Spleen (tissue), 11 donors: ENCODE measurements around the gene ACR. TPM values are rescaled to one million over a fixed set of nuclear protein-coding genes. Genes with fewer than 3 reads are reported as not detected.
A peak's percentile ranks its signal among the peaks of the same experiment; 100 is the strongest.

Experiments used
- DNase-seq: peaks from one replicate; pipeline ENCODE4 v3.0.0-alpha.2; 2020
- H3K27ac ChIP-seq, 8 donors: fragments of 200-600 bp; sonication (generic) in 7 of 8; 1 replicate in 4 of 8; 2 replicates in 4 of 8; pipeline versions ENCODE4 v1.5.0 to v1.8.0; 2016 to 2021; ENCODE audit warnings: inconsistent platforms in 4 of 8, mild to moderate bottlenecking in 4 of 8, moderate library complexity in 1 of 8
- H3K27me3 ChIP-seq, 7 donors: fragments of 200-600 bp; sonication (generic) in 6 of 7; replicated peaks in 1 of 7; 1 replicate in 4 of 7; 2 replicates in 3 of 7; pipeline versions ENCODE4 v1.5.0 to v1.8.0; 2016 to 2021; ENCODE audit warnings: inconsistent platforms in 3 of 7, mild to moderate bottlenecking in 1 of 7
- H3K36me3 ChIP-seq, 6 donors: fragments of 200-600 bp; sonication (generic) in 5 of 6; 1 replicate in 4 of 6; 2 replicates in 2 of 6; pipeline versions ENCODE4 v1.5.0 to v1.8.0; 2016 to 2021; ENCODE audit warnings: inconsistent platforms in 2 of 6
- H3K4me1 ChIP-seq, 6 donors: fragments of 200-600 bp; sonication (generic) in 5 of 6; 1 replicate in 3 of 6; 2 replicates in 3 of 6; pipeline versions ENCODE4 v1.5.0 to v1.8.0; 2016 to 2021; ENCODE audit warnings: inconsistent platforms in 3 of 6
- H3K4me3 ChIP-seq, 8 donors: fragments of 200-600 bp; sonication (generic) in 7 of 8; 1 replicate in 4 of 8; 2 replicates in 4 of 8; pipeline versions ENCODE4 v1.5.0 to v1.8.0; 2016 to 2021; ENCODE audit warnings: inconsistent platforms in 4 of 8, mild to moderate bottlenecking in 4 of 8, moderate library complexity in 2 of 8
- H3K9me3 ChIP-seq, 8 donors: fragments of 200-600 bp; sonication (generic) in 7 of 8; 1 replicate in 4 of 8; 2 replicates in 4 of 8; pipeline versions ENCODE4 v1.5.0 to v1.8.0; 2016 to 2021; ENCODE audit warnings: inconsistent platforms in 4 of 8
- POLR2A ChIP-seq, 3 donors: fragments of 450-650 bp; IDR thresholded peaks; one replicate each; pipeline ENCODE4 v1.5.1; 2017; ENCODE audit warnings: antibody characterized with exemption in 3 of 3, mild to moderate bottlenecking in 1 of 3
- POLR2AphosphoS5 ChIP-seq, 3 donors: sonication (generic); formaldehyde crosslinking; IDR thresholded peaks; one replicate each; pipeline ENCODE4 v1.5.1; 2017; ENCODE audit warnings: antibody characterized with exemption in 3 of 3
- WGBS, 5 donors: extraction: QIAGEN DNeasy Blood & Tissue Kit in 3 of 5; methylation state at CpG; one replicate each; pipeline versions ENCODE4 v1.1.5 to v1.1.7; 2013 to 2018; 5-methylcytosine and 5-hydroxymethylcytosine counted together
- intact Hi-C: fragments of 100-400 bp; cut with DNase I; formaldehyde crosslinking; loops from one replicate; pipeline ENCODE4 v1.15.0; 2023; ENCODE audit warnings: low total_unique reads
- polyA plus RNA-seq, 3 donors: library from polyadenylated mRNA; stranded (reverse); fragments of 200-250 nt; gene quantifications; one replicate each; pipeline ENCODE4 v1.2.1, GENCODE V29; 2013
- total RNA-seq, 7 donors: library from RNA; depleted of rRNA in 3 of 7; stranded (reverse); fragments of >200 nt in 3 of 7; fragmentation: NEBNext Ultra II Directional in 4 of 7; extraction: Animal tissue kit (Norgen Biotek cat#: 25700) in 4 of 7; gene quantifications; one replicate each; pipeline versions ENCODE4 v1.1.0 to v1.2.1, GENCODE V29; 2016 to 2021
- TF ChIP-seq, protein P1 (sequence below), 11 experiments: fragments of 200-600 bp in 7 of 11; fragments of 450-650 bp in 4 of 11; sonication (generic) in 4 of 11; IDR thresholded peaks in 8 of 11; conservative IDR thresholded peaks in 3 of 11; 1 replicate in 7 of 11; 2 replicates in 4 of 11; pipeline versions ENCODE4 v1.4.0 to v1.8.0; 2016 to 2021; ENCODE audit warnings: antibody characterized with exemption in 11 of 11, inconsistent platforms in 4 of 11, mild to moderate bottlenecking in 1 of 11
- donor health status: healthy with polysubstance abuse.
- donor health status: DM: no; HTN: no; CAD: no; lungs with moderate emphysema.
- donor health status: DM: no; HTN: no; CAD: no.
- donor health status: Bipolar disorder and iron deficiency.
- donor health status: healthy.
- donor health status: DM: no; HTN: no; CAD: no.
- donor health status: DM: yes; HTN: yes; CAD: no.

The ACR gene
- total and polyA plus RNA-seq, 10 donors = 0.21 to 12.5 (median 1.7) TPM

DNA sequence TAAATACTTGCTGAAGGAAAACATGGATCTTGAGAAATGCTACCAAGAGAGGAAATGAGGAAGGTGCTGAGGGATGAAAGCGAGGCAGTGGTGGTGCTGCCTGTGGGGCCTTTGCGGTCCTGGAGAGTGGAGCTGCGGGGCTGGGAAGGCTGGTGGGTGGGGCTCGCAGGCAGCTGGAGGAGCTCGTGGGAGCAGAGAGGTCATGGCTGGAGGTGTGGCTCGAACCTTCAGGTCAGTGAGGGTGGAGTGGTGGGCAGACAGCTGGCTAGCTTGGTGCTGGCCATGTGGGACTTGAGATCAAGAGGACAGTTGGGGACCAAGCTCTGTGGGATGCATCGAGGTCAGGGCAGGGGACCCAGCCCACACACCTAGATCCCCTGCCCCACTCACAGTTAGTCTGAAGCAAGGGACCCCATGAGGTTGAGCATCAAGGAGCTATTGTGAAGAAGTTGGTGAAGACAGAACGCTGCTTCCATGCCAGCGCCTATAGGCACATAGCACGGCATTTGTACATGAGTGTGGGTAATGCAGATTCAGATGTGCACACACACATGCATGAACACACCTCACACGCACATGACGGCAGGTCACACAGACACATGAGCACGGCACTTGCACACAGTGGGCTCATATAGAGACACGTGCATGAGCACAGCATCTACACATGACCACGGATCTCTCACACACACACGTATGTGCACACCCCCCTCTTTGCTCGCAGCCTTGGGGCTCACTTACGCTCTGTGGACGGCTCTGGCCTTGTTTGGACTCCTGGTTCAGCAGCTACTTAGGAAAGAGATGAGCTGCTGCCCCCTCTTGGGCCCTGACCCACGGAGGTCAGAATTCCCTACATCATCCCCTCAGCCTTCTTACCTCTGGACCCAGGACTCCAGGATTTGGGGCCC lies 34.9 kb upstream of the ACR start:
- TF ChIP-seq POLR2AphosphoS5 (IDR thresholded peaks at IDR 0.05) (peak; percentile 1 to 56 (median 46)), POLR2A (IDR thresholded peaks at IDR 0.05) (no peak)
- Histone ChIP-seq H3K27ac (peak overlapping the region in 1 of 8 donors; percentile 10), H3K9me3 (no peaks in the 10 kb centered on the region), H3K36me3 (peaks cover 0 to 67% (median 2%) of the 10 kb centered on the region in 6 donors), H3K27me3 (peaks cover 0 to 5% (median 0%) of the 10 kb centered on the region in 7 donors), H3K4me3 (no peak overlapping the region), H3K4me1 (peaks cover 0 to 86% (median 38%) of the 10 kb centered on the region in 6 donors)
- intact Hi-C loops = no loop called here
- 71 to 84% (median 75%) methylated on average over 19 to 20 of the region's 20 CpGs for WGBS, 5 donors
- DNase-seq = peak; percentile 65

DNA sequence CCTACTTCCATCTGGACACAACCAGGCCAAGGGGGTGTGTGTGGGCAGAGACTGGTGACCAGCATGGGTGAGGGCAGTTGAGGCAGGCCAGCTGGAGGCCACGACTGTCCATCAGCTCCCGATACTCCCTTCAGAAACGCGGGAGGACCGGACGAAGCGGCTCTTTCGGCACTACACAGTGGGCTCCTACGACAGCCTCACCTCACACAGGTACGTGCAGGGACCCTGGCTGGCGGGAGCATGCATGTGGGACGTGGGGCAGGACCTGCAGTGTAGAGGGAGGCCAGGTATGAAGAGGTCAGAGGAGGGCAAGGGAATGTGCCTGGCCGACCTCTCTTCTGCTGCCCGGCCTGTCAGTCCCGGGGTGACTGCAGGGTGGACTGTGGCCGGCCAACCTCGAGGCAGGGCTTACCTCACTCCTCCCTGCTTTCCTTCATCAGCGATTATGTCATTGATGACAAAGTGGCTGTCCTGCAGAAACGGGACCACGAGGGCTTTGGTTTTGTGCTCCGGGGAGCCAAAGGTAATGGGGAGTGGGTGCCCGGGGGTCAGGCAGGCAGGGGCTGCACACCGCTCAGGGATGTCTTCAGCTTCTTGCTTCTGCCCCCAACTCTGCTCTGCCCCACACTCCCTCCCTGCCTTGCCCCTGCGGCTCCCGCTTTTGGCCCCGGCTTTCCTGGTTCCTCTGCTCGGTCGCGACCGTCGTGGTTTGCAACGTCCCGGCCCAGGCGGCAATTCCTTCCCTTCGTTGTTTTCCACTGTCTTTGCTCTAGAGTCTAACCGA lies 34.1 kb upstream of the ACR start:
- Histone ChIP-seq H3K27me3 (peaks cover 0 to 5% (median 0%) of the 10 kb centered on the region in 7 donors), H3K9me3 (no peaks in the 10 kb centered on the region), H3K4me3 (no peak overlapping the region), H3K36me3 (peaks cover 0 to 68% (median 2%) of the 10 kb centered on the region in 6 donors), H3K27ac (peak overlapping the region in 1 of 8 donors; percentile 51), H3K4me1 (peaks cover 0 to 83% (median 34%) of the 10 kb centered on the region in 6 donors)
- TF ChIP-seq POLR2A (IDR thresholded peaks at IDR 0.05) = no peak
- peak in 2 of 3 donors; percentile 31 to 60 for TF ChIP-seq POLR2AphosphoS5 (IDR thresholded peaks at IDR 0.05)
- peak; percentile 64 for DNase-seq
- 70 to 81% (median 78%) methylated on average over 34 to 36 of the region's 36 CpGs for WGBS, 5 donors
- intact Hi-C loops = no loop called here

DNA sequence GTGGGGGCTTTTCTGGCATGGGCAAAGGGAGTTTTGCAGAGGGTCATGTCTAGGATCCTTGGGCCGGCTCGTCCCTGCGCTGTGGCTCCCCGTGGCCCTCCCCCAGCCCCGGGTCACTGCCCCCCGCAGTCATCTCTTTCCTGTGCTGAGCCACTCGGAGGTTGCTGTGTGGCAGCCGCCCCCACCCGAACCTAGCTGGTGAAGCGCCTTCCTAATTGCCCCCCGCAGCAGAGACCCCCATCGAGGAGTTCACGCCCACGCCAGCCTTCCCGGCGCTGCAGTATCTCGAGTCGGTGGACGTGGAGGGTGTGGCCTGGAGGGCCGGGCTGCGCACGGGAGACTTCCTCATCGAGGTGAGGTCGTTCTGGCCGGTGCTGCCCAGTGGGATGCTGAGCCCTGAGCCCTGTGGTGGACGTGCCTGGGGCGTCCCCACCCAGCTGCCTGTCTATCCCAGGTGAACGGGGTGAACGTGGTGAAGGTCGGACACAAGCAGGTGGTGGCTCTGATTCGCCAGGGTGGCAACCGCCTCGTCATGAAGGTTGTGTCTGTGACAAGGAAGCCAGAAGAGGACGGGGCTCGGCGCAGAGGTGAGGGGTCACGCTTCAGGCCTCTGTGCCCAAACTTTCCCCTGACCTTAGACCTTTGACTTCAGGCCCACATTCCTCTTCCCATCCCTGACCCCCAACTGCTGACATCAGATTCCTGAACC lies 33.3 kb upstream of the ACR start:
- TF ChIP-seq POLR2AphosphoS5 (IDR thresholded peaks at IDR 0.05) = no peak
- TF ChIP-seq POLR2A (IDR thresholded peaks at IDR 0.05) = no peak
- TF ChIP-seq, protein P1, sequence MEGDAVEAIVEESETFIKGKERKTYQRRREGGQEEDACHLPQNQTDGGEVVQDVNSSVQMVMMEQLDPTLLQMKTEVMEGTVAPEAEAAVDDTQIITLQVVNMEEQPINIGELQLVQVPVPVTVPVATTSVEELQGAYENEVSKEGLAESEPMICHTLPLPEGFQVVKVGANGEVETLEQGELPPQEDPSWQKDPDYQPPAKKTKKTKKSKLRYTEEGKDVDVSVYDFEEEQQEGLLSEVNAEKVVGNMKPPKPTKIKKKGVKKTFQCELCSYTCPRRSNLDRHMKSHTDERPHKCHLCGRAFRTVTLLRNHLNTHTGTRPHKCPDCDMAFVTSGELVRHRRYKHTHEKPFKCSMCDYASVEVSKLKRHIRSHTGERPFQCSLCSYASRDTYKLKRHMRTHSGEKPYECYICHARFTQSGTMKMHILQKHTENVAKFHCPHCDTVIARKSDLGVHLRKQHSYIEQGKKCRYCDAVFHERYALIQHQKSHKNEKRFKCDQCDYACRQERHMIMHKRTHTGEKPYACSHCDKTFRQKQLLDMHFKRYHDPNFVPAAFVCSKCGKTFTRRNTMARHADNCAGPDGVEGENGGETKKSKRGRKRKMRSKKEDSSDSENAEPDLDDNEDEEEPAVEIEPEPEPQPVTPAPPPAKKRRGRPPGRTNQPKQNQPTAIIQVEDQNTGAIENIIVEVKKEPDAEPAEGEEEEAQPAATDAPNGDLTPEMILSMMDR (IDR thresholded peaks at IDR 0.05 in 8 of 11, conservative IDR thresholded peaks at IDR 0.05 in 3 of 11) = no peak
- 71 to 93% (median 78%) methylated on average over 29 to 37 of the region's 37 CpGs for WGBS, 5 donors
- no peaks in the 10 kb centered on the region for H3K9me3 ChIP-seq
- H3K36me3 ChIP-seq = peaks cover 0 to 68% (median 2%) of the 10 kb centered on the region in 6 donors
- peaks cover 0 to 5% (median 0%) of the 10 kb centered on the region in 7 donors for H3K27me3 ChIP-seq
- peaks cover 0 to 83% (median 33%) of the 10 kb centered on the region in 6 donors for H3K4me1 ChIP-seq
- peak; percentile 67 for DNase-seq
- H3K27ac ChIP-seq = peak overlapping the region in 4 of 8 donors; percentile 14 to 51 (median 24)
- intact Hi-C loops = no loop called here
- no peak overlapping the region for H3K4me3 ChIP-seq

DNA sequence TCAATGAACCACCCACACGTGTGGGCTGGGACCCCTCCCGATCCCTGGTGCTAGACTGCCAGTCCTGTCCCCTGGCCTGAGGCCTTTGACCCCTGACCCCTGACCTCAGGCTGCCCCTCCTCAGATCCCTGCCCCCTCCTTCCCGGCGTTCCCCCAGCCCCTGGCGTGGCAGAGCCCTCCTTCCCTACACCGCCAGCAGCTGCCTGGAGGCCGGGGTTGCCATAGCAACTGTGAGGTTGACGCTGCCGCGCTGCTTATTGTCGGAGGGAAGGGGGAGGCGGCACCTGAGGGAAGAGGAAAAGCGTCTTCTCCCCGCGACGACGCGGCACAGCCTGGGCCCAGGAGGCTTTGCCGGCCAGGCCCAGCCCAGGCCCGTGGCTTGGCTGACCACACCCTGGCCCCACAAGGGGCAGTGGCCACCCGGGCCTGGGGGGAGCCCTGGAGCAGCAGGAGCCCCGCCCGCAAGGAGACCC lies 32.7 kb upstream of the ACR start:
- Histone ChIP-seq H3K4me3 (no peak overlapping the region), H3K4me1 (peaks cover 0 to 83% (median 33%) of the 10 kb centered on the region in 6 donors), H3K36me3 (peaks cover 0 to 69% (median 2%) of the 10 kb centered on the region in 6 donors), H3K9me3 (no peaks in the 10 kb centered on the region), H3K27me3 (peaks cover 0 to 5% (median 0%) of the 10 kb centered on the region in 7 donors), H3K27ac (peak overlapping the region in 4 of 8 donors; percentile 14 to 51 (median 24))
- DNase-seq = peak; percentile 77
- intact Hi-C loops = no loop called here
- no peak for TF ChIP-seq POLR2A (IDR thresholded peaks at IDR 0.05)
- TF ChIP-seq, protein P1 (IDR thresholded peaks at IDR 0.05 in 8 of 11, conservative IDR thresholded peaks at IDR 0.05 in 3 of 11) = no peak
- TF ChIP-seq POLR2AphosphoS5 (IDR thresholded peaks at IDR 0.05) = peak; percentile 61 to 77 (median 74)
- WGBS, 5 donors = 59 to 82% (median 74%) methylated on average over 14 to 23 of the region's 23 CpGs
